WERI-Rb-1 (cell line): ENCODE measurements around the gene ABCD1.

ENCODE experiments used
- DNase-seq: peaks from one replicate; pipeline ENCODE4 v3.0.0-alpha.2; 2020
- H3K27ac ChIP-seq: fragments of 250-450 bp; sonication (Bioruptor Pico); 2 replicates; pipeline ENCODE4 v1.5.1; 2020; ENCODE audit warnings: mild to moderate bottlenecking, moderate library complexity
- H3K27me3 ChIP-seq: fragments of 250-450 bp; sonication (Bioruptor Pico); 2 replicates; pipeline ENCODE4 v1.5.1; 2021; ENCODE audit warnings: mild to moderate bottlenecking, low read depth, moderate library complexity; ENCODE audit not compliant: insufficient read depth, severe bottlenecking
- H3K36me3 ChIP-seq: fragments of 250-450 bp; sonication (Bioruptor Pico); 2 replicates; pipeline ENCODE4 v1.5.1; 2020; ENCODE audit warnings: mild to moderate bottlenecking, moderate library complexity
- H3K4me3 ChIP-seq: 2 replicates; pipeline ENCODE4 v1.5.1; 2011; ENCODE audit warnings: low read depth, mild to moderate bottlenecking, control low read depth, low read length
- H3K9me3 ChIP-seq: fragments of 250-450 bp; sonication (Bioruptor Pico); 2 replicates; pipeline ENCODE4 v1.5.1; 2021; ENCODE audit warnings: mild to moderate bottlenecking, moderate library complexity; ENCODE audit not compliant: severe bottlenecking
- TF ChIP-seq, protein P1 (sequence below): IDR thresholded peaks from 2 replicates; pipeline ENCODE4 v1.5.1; 2011; ENCODE audit warnings: low read depth, mild to moderate bottlenecking, control low read depth, inconsistent platforms, low read length

Gene ABCD1

DNA sequence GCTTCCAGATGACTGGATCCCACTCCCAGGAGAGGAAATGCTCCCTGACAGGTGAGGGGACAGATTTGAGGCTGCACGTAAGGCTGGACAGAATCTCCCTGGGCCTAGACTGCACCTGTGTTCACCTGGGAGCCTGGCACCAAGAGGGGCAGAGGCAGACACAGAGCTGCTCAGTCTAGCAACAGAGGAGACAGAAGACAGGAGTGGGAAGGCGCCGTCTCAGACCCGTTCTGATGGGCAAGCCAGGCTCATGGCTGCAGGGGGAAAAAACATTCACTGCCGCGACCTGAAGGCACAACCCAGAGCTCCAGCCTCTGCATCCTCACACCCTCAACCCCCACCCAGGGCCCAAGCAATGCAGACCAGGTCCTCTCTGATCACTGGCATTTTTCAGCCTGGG lies 17.2 kb upstream of the ABCD1 start:
- H3K27me3 ChIP-seq: no peaks in the 10 kb centered on the region
- no peak for DNase-seq
- peaks cover 30% of the 10 kb centered on the region for H3K36me3 ChIP-seq

DNA sequence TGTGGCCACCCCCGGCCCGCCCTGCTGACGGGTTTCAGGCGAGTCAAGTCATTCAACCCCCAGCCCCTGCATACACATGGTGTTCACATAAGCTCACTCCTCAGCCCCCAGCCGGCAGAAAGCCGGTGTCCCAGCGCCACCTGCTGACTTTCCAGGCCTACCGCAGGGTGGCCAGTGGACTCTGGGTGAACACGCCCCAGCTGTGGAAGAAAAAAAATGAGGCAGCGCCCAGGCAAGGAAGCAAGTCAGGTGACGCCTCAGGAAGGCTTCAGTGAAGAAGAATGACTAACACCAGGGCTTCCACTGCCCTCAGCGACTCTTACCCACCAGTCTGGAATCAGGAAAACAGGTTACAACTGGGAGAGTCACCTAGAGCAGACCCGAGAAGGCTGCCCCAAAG lies 16.2 kb upstream of the ABCD1 start:
- DNase-seq: peak; percentile 93
- TF ChIP-seq, protein P1, sequence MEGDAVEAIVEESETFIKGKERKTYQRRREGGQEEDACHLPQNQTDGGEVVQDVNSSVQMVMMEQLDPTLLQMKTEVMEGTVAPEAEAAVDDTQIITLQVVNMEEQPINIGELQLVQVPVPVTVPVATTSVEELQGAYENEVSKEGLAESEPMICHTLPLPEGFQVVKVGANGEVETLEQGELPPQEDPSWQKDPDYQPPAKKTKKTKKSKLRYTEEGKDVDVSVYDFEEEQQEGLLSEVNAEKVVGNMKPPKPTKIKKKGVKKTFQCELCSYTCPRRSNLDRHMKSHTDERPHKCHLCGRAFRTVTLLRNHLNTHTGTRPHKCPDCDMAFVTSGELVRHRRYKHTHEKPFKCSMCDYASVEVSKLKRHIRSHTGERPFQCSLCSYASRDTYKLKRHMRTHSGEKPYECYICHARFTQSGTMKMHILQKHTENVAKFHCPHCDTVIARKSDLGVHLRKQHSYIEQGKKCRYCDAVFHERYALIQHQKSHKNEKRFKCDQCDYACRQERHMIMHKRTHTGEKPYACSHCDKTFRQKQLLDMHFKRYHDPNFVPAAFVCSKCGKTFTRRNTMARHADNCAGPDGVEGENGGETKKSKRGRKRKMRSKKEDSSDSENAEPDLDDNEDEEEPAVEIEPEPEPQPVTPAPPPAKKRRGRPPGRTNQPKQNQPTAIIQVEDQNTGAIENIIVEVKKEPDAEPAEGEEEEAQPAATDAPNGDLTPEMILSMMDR: peak; percentile 85
- Histone ChIP-seq H3K4me3 (no peak overlapping the region), H3K9me3 (no peaks in the 10 kb centered on the region), H3K27ac (no peak overlapping the region), H3K27me3 (no peaks in the 10 kb centered on the region), H3K36me3 (peaks cover 31% of the 10 kb centered on the region)

More for the DNA sequence above, 17.2 kb upstream of the ABCD1 start:
- Histone ChIP-seq H3K9me3 (no peaks in the 10 kb centered on the region), H3K27ac (no peak overlapping the region), H3K4me3 (no peak overlapping the region)
- TF ChIP-seq, protein P1: no peak

DNA sequence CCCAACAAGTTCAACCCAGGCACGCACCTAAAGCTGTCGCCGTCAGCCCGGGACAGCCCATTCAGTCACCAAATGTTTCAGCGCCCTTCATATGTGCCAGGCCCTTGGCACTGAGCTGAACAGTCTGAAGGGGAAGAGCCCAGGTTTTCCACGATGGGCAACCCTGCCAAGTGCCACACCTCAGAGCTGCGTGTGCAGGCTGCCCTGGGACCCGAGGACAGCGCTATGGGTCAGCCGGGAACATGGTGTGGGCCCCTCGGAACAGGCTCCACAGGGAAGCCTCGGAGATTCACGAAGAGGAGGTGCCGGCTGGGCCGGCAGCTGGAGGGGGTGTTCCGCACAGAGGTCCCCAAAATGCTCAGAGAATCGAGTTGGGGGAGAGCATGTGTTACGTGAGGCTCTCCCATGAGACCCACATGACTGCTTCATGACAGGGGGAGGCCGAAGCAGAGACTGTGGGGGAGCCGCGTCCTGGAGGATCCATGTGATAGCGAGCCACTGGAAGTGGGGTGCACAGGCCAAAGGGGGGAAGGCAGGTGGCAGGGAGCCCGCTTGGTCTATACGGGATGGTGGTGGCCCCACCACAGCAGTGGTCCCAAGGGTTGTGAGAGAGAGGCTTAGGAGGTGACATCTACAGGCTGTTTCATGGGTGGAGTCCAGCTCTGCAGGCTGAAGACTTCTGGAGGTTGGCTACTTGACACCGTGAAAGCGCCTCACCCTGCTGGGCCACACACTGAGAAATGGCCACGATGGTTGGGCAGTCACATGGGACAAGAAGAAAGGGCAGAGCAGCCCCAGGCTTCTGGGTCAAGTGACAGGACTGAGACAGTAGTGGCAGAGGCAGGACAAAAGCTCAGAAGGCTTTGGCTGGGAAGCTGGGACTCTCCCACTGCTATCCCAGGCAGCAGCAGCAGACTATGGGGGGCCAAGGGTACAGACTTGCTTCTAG lies 14.7 kb upstream of the ABCD1 start:
- no peaks in the 10 kb centered on the region for H3K9me3 ChIP-seq
- TF ChIP-seq, protein P1: no peak
- no peak overlapping the region for H3K27ac ChIP-seq
- H3K27me3 ChIP-seq: peaks cover under 1% of the 10 kb centered on the region
- no peak overlapping the region for H3K4me3 ChIP-seq
- H3K36me3 ChIP-seq: peaks cover 32% of the 10 kb centered on the region
- no peak for DNase-seq

DNA sequence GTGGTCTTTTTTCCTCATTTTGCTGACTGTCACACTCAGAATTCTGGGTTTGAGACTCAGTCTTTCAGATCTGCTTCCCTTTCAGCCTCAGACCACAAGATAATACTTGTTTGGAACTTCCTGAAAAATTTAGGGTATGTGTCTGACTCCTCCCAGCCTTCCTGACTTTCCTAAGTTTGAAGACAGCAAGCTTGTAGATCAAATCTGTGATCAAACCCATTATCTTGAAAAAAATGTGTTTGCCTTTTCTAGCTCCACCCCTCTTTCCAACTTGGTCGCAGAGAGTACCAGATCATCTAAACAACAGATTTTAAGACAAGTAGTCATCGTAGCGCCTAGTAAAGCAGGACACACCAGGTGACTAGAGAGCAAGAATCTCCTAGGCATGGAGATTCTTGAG lies 10.4 kb upstream of the ABCD1 start:
- H3K4me3 ChIP-seq: no peak overlapping the region
- TF ChIP-seq, protein P1: no peak
- peaks cover 67% of the 10 kb centered on the region for H3K36me3 ChIP-seq
- DNase-seq: no peak
- no peak overlapping the region for H3K27ac ChIP-seq
- peaks cover 2% of the 10 kb centered on the region for H3K27me3 ChIP-seq
- no peaks in the 10 kb centered on the region for H3K9me3 ChIP-seq

DNA sequence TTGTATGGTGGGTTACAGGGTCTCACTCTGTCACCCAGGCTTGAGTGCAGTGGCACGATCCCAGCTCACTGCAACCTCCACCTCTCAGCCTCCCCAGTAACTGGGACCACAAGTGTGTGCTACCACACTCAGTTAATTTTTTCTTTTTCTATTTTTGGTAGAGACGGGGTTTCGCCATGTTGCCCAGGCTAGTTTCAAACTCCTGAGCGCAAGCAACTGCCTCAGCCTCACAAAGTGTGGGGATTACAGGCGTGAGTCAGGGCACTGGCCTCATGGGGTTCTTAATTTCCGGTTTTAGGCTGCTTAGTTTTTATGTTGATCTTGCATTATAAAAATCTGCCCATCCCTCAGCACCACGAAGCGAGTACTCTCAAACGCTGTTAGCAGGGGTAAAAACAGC lies 7.2 kb upstream of the ABCD1 start:
- Histone ChIP-seq H3K4me3 (no peak overlapping the region), H3K9me3 (no peaks in the 10 kb centered on the region), H3K27ac (no peak overlapping the region), H3K27me3 (peaks cover 2% of the 10 kb centered on the region), H3K36me3 (peaks cover 89% of the 10 kb centered on the region)
- TF ChIP-seq, protein P1: no peak
- no peak for DNase-seq
